ENCODE results near the gene TGM4.

Gene TGM4

DNA sequence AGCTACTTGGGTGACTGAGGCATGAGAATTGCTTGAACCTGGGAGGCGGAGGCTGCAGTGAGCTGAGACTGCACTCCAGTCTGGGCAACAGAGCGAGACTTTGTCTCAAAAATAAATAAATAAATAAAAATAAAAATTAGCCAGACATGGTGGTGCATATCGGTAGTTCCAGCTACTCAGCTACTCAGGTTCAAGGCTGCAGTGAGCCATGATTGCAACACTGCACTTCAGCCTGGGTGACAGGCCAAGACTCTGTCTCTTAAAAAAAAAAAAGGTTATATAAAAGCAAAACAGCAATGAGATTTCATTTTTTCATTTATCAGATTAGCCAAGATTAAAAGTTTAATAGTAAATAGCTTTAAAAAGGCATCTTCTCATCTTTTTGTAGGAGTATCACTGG is 2.9 kb downstream of the TGM4 start:
- FAIRE-seq (no peak), DNase-seq (ENCODE audit: insufficient read length, low spot score) (no peak)

DNA sequence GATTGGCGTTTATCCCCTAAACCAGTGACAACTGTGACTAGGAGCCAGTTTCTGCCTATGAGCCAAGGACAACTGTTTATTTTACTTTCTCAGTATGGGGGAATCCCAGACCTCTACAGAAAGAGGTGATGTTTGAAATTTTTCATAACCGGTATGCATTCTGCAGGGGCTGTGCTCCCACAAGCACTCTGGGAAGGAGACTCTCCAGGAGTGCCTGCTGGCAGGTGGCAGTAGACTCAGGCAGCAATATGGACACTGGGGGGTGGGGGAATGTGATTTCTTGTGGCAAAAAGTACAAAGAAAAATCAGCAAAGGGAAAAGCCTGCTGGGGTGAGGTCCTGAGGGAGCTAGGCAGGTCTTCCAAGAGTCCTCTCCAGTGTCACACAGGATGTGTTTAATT is 5.9 kb downstream of the TGM4 start:
- FAIRE-seq = no peak
- DNase-seq (ENCODE audit: insufficient read length, low spot score) = no peak

DNA sequence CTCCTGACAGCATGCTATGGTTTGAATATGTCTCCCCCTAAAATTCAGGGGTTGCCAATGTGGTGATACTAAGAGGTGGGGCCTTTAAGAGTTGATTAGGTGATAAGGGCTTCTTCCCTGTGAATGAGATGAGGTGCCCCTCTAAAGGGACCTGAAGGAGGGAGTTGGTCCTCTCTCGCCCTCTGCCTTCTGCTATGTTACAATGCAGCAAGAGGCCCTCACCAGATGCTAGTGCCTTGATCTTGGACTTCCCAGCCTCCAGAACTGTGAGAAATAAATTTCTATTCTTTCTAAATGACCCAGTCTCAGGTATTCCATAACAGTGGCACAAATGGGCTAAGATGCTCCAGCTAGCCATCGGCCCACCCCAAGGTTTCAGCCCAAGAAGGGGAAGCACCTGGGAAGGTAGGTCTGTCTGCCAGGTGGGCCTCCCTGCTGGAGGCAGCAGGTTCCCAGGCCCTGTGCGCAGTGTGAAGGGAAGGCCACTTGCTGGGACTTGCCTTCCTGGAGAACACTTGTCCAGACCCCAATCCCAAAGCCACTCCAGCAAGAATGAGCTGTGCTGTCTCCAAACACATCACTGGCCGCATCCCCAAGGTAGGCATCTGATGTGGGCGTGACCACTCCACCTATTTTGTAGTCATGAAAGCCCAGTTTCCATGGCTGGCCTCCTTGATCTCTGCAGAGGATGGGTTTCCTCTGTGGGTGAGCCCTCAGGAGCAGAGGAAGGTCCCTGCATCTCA is 9.0 kb downstream of the TGM4 start:
- FAIRE-seq = no peak

DNA sequence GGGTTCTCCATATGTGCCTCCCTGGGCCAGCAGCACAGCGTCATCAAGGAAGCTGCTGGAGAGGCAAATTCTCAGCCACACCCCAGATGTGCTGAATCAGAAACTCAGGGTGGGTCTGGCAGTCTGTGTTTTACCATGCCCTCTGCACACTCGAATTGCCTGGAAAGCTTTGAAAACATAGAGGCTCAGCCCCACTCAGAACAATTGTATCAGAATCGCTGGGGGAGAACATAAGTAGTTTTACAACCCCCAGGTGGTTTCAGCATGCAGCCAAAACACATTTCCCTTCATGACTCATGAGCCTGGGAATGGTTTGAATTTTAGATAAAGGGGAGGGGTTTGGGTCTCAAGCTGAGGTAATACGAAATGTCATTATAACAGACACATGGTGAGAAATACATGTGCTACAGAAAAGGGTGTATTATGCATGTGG is 9.6 kb downstream of the TGM4 start:
- DNase-seq (ENCODE audit: insufficient read length, low spot score) (peak; percentile 63), FAIRE-seq (peak; percentile 80)

More for the DNA sequence above, 9.0 kb downstream of the TGM4 start:
- no peak for DNase-seq (ENCODE audit: insufficient read length, low spot score)

DNA sequence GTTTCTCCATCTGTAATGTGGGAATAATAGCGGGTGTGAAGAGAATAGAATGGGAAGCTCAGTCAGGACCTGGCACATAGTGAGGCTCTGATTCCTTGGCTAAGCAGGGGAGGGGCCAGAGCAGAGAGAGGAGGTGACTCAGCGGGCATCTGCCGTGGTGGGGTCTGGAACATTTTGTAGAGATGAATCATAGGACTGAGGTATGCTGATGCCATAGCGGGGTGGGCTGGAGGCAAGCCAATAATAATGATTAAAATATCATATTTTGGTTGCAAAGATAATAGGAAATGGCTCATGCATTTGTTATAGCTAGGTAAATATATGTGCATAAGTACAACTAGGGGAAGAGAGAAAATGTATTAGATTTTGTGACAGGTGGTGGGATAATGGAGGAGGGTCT is 11.2 kb downstream of the TGM4 start:
- DNase-seq (ENCODE audit: insufficient read length, low spot score) (peak; percentile 85), FAIRE-seq (peak; percentile 92)

DNA sequence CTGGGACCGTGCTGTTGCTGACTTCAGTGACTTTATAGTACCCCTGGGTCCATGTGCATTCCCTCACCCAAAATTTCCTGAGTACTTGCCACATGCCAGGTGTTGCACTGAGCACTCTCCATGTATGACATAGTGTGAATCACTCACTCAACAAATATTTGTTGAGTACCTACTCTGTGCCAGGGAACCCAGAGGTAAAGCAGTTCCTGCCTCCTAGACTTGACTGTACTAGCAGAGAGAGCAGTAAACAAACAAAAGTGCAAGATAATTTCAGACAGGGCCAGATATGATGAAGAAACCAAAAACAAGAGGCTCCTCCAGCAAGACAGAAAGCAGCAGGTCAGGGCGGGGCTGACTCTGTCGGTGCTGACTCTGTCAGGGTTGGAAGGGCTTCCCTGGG is 12.2 kb downstream of the TGM4 start:
- FAIRE-seq = no peak
- no peak for DNase-seq (ENCODE audit: insufficient read length, low spot score)

DNA sequence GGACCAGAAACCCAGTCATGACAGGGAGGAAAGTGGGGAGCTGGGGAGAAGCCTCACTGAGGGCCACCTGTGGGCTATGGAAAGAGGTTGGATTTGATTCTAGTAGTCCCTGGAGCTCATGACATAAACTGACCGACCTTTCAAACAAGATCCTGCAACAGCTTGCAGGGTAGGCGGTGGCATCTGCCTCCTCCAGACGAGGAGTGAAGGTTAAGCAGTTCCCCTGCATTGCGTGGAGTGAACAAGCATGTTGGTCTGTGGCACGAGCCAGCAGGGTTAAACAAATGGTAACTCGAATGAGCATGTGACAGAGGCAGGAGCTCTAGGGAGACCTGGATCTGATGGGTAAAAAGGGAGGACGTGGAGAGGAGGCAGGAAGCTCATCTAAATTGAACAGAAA is 12.7 kb downstream of the TGM4 start:
- FAIRE-seq (no peak), DNase-seq (ENCODE audit: insufficient read length, low spot score) (no peak)

DNA sequence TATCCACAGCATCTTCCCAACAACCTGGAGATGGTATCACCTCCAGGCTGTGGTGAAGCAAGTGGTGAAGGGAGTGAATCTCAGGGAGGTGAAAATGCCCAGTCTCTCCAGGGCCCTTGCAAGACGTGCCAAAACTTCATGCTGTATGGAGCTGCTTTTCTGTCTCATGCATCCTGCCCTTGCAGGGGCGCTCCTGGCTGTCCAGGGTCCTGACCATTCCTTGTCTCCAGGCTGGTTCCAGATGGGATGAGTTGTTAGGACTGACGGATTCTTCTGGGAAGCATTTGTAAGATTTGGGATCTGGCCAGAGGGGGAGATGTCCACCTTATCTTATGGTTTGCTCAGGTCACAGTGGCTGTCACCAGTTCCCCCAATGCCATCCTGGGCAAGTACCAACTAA is 15.8 kb downstream of the TGM4 start:
- FAIRE-seq = no peak
- DNase-seq (ENCODE audit: insufficient read length, low spot score) = no peak

DNA sequence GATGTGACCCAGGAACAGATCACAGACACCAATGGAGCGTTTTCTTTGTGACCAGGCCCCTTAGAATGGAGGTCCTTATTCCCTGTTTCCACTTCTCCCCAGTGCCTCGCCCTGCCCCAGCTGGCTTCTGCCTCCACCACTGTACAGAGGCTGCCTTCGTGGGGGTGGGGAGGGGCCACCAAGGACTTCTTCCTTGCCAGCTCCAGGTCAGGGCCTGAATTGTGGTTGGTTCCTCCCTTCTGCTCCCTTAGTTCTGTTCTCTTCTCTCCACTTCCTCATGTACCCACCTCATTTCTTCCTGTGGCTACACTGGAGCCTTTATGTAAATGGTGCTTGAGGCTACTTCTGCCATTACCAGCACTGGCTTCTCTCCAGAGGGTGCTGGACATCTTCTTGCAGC is 16.4 kb downstream of the TGM4 start:
- DNase-seq (ENCODE audit: insufficient read length, low spot score) = no peak
- FAIRE-seq = no peak

DNA sequence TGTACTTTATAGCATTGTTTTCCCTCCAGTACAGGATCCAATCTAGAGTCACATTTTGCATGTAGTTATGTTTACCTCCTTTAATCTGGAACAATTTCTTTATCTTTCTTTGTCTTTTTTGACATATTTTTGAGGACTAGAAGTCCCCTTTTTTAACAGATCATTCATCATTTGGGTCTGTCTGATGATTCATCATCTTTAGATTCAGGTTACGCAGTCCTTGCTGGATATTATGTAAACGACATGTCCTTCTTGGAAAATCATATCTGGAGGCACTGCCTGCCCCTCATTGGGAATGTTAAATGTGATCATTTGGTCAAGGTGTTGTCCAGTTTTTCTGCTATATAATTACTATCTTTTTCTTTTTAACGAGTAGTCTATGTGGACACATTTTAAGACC is 18.3 kb downstream of the TGM4 start:
- FAIRE-seq (no peak), DNase-seq (ENCODE audit: insufficient read length, low spot score) (peak; percentile 41)

DNA sequence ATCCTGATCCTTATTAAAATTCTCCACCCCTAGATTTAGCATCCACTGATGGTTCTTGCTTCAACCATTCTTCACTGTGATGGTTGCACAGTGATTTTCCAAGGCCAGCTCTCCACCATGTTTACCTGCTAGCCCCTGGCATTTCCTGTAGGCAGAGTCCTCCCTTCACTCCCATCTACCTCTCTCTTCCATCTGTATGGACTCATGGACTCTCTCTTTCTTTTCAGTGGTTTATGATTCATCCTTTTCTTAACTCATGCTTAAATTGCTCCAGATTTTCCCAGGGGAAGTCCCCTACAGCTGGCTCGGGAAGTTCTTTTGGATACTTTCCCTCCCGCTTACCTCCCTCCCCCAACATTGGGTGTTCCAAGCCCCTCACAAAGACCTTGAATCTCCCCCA is 18.7 kb downstream of the TGM4 start:
- DNase-seq (ENCODE audit: insufficient read length, low spot score) = peak; percentile 36
- FAIRE-seq = no peak

DNA sequence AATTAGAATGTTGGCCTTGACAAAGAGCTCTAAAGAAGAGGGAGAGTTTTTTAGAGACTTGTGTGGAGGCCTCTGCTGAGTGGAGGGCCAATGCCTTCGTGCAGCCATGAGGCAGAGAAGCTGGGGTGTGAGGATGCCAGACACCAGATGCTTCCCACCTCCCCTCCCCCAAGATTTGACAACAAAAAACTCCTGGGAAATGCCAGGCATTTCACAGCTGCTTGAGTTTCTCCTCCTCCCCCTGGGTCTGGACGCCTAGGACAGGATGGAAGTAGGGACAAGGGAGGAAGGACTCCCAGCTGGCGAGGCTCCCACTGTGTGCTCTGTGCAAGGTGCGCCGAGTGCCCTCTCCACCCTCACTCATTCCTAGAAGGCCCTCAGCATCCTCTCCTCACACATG is 20.1 kb downstream of the TGM4 start:
- DNase-seq (ENCODE audit: insufficient read length, low spot score) (no peak), FAIRE-seq (no peak)

DNA sequence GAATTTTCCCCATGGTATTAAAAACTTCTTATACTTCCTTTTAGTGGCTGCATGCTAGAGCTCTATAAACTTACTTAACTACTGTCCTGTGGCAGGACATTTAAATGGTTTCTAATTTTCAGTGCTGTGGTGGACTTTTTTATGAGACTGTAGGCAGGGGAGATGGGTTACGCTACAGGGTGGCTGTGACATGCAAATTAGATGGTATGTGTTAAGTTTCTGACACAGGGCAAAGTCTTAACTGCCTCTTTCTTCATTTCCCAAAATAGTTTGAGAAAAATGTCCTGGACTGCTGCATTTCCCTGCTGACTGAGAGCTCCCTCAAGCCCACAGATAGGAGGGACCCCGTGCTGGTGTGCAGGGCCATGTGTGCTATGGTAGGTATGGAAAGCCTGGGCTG is 22.0 kb downstream of the TGM4 start:
- DNase-seq (ENCODE audit: insufficient read length, low spot score) (no peak), FAIRE-seq (no peak)

DNA sequence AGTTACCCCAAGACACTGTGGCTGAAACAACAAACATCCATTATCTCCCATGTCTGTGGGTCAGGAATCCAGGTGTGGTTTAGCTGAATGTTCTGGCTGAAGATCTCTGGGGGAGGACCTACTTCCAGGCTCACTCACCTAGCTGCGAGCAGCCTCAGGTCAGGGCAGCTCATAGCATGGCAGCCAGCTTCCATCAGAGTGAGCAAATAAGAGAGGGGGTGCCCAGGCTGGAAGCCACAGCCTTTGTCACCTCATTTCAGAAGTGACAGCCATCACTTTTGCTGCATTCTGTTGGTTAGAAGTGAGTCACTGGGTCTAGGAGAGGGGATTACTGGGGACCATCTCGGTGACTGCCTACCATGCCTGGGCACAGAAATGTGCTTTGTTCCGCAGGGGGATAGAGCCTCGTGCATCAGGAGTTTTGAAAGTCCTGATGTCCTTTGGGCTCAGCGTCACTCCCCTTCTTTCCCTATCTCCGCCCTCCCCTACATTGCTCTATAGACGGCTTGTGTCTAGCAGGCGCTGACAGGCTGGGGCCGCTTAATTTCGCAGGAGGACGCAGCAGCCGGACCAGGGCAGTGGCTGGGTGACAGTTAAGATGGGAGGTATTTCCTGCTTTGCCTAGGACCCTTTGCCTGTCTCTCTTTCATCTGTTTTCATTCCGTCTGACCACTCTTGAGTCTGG is 25.4 kb downstream of the TGM4 start:
- FAIRE-seq = no peak

DNA sequence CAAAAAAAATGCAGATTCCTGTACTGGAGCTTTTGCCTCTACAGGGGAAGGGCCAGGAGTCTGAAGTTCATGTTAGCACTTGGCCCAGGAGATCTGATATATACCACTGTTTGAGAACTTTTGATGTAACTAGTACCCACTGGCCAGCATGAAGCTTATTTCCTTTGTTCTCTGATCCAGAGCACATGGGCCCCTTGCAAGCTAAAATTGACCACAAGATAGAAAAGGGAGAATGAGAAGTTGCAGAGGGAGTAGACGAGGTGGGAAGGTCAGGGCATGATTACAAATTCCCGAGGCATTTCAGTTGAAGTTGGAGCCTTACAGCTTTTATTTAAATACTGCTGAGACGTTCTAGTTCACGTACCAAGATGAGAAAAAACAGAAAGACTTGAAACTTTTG is 28.2 kb downstream of the TGM4 start:
- FAIRE-seq = no peak
- DNase-seq (ENCODE audit: insufficient read length, low spot score) = no peak

More for the DNA sequence above, 25.4 kb downstream of the TGM4 start:
- no peak for DNase-seq (ENCODE audit: insufficient read length, low spot score)

DNA sequence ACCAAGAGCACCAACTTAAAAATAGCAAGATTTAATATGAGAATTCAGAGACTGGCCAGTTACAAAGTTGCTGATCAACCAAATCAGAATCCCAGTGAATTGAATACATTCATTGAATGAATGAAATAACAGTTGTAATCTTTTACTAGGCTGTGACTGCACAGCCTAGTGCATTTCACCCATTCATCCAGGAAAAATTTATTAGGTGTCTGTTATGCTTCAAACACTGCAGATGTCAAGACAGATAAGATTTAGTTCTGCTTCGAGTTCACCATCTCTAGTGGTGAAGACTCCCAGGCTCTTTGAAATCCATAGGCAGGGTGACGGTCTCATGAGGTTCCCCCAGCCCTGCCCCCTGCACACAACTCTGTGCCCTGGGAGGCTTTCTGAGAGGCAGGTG is 28.9 kb downstream of the TGM4 start:
- FAIRE-seq = no peak

DNA sequence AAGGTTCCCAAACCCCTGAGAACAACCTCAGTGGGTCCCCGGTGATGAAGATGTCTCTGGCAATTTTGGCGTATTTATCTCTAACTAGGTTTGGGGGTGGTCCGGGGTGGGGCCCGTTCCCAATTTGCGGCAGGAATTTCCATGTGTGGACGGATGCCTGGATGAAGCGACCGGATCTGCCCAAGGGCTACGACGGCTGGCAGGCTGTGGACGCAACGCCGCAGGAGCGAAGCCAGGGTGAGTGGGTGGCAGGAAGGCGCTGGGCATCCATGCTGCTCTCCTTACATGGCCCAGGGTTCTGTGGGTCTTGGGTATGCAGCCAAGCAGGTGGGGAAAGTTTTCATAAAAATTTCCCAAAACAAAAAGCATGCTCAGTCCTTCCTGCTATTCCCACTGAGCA is 29.3 kb downstream of the TGM4 start:
- DNase-seq (ENCODE audit: insufficient read length, low spot score) = no peak
- FAIRE-seq = no peak

More for the DNA sequence above, 28.9 kb downstream of the TGM4 start:
- no peak for DNase-seq (ENCODE audit: insufficient read length, low spot score)

DNA sequence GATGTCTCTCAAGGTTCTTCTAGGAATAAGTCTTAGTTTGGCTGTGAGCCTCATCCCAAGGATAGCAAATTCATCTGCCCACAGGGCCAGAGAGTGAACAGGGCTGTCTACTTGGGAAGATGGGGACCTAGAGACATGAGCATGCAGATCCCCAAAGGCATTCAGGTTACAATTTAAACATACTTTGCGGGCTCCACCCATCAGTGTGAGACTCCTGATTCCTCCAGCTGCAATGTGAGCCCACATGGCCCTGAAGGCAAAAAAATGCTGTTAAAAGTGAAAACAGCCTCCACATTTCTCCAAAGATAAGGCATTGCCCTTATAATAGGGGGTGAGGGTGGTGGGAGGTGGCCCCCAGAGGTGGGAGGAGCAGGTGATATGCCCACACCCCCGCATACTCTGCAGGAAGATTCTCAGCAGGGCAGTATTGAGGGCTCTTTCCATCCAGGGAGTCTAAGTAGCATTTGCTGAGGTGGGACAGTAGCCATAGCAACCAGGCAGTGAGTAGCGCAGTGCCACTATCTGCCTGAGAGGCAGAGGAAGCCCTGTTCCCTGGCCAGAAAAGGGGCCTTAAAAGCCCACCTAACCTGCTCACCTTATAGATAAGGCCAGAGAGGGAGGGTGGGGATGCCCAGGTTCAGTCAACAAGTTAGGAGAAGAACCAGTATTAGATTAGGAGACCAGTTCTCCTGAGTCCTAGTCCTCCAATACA is 31.2 kb downstream of the TGM4 start:
- FAIRE-seq (no peak), DNase-seq (ENCODE audit: insufficient read length, low spot score) (no peak)

DNA sequence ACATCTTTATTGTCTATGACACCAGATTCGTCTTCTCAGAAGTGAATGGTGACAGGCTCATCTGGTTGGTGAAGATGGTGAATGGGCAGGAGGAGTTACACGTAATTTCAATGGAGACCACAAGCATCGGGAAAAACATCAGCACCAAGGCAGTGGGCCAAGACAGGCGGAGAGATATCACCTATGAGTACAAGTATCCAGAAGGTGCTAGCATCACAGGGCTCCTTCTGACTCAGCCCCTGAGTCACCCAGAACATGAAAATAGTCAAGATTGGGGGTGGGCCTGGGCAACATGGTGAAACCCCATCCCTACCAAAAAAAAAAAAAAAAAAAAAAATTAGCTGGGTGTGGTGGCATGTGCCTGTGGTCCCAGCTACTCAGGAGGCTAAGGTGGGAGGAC is 32.6 kb downstream of the TGM4 start:
- FAIRE-seq = no peak
- DNase-seq (ENCODE audit: insufficient read length, low spot score) = no peak

DNA sequence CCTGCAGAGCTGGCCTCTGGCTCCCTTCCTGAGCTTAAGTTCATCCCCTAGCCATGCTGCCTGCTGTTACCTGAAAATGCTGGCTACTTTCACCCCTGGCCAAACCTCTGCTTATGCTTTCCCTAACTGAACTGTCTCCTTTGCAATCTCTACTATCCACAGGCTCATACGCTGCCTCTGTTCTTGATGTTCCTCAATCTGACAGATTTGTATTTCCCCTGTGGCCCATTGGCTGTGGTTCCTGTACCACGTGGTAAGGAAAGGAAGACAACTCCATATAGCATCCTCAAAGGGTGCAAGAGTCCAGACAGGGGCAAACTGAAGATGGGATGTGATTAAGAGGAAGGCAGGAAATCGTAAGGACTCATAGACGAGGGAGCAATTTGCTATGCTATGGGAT is 33.2 kb downstream of the TGM4 start:
- no peak for DNase-seq (ENCODE audit: insufficient read length, low spot score)
- FAIRE-seq = no peak

DNA sequence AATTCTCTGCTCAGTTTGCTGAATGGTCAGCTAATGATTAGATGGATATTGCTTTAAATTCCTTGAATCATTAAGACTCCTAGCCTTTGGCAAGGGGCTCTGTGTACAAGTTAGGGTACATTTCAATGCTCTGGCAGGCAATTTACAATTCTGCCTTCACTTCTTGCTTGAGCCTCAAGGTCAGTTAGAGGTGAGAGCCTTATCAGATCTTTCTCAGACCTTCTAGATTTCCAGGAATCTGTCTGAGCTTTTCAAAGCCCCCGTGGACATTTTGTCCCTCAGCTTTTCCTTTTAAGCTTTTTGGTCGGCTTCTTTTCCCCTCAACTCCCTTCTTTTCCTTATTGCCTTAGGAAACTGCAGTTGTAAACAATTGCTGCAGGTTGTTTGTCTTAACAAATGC is 34.7 kb downstream of the TGM4 start:
- DNase-seq (ENCODE audit: insufficient read length, low spot score) (no peak), FAIRE-seq (no peak)

DNA sequence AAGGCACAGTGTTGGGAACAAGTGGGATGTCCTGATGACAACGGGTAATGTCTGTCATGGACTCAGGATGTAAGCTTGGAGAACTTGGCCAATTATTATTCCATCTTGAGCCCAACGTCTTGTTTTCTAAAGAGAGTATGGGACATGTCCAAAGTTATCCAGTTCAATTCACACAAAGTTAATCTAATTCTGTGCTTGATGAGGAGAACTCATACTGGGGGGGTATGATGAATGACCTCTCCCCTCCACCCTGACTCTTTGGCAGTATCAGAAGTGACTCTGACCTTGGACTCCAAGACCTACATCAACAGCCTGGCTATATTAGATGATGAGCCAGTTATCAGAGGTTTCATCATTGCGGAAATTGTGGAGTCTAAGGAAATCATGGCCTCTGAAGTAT is 36.3 kb downstream of the TGM4 start:
- no peak for FAIRE-seq
- DNase-seq (ENCODE audit: insufficient read length, low spot score) = no peak
